NCI-H146 (cell line): ENCODE measurements around the gene PHLDB2.

ENCODE experiments used
- DNase-seq: peaks from one replicate; lab custom pipeline; 2025; lab: John Stamatoyannopoulos, UW

Gene PHLDB2

DNA sequence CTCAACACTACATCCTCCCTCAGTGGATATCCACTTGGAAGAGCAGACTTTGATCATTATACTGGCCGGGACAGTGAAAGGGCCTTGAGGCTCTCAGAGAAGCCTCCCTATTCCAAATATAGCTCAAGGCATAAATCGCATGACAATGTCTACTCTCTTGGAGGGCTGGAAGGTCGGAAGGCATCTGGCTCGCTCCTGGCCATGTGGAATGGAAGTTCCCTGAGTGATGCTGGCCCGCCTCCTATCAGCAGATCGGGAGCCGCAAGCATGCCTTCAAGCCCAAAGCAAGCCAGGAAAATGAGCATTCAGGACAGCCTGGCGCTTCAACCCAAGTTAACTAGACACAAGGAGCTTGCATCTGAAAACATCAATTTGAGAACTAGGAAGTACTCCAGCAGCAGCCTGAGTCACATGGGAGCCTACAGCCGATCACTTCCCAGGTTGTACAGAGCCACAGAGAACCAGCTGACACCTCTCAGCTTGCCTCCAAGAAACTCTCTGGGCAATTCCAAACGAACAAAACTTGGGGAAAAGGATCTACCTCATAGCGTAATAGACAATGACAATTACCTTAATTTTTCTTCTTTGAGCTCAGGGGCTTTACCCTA lies 25.4 kb downstream of the PHLDB2 start:
- no peak for DNase-seq

DNA sequence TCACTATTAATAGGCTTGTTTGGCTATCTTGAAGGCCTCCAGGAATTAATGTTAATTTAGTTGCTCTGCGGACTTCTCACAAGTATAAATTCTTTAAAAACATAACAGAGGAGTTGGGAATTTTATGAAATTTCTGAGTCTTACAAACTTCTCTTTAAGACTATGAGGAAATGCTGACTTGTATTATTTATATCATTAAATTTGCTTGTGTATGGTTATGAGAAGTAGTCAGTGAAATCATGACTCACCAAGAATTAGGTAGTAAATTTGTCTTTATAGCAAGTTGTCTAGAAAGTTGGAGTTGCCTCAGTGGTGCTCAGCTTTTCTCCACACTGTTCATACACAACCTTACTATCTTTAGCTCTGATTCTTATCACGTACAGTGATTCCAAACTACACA lies 26.5 kb downstream of the PHLDB2 start:
- no peak for DNase-seq

DNA sequence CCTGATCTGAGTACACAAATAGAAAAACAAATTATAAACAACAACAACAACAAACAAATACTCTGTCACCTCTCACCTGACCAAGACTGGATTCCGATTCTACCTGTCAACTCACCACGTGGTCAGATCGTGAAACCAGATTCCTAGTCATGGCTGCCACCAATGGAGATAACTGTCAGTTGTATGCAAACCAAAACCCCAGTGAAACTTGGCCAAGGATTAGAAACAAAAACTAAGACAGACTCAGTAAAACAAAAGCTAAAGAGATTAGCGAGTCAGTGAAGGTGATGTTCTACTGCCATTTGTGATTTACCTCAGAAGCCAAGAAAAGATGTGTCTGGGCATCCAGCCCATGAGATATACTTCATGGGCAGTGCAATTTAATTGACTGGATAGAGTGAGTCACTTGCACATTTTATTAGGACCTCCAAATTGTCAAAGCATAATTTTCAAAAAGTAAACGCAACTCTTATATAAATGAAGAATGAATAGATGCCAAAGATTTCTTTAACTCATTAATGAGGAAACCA lies 31.1 kb downstream of the PHLDB2 start:
- no peak for DNase-seq

DNA sequence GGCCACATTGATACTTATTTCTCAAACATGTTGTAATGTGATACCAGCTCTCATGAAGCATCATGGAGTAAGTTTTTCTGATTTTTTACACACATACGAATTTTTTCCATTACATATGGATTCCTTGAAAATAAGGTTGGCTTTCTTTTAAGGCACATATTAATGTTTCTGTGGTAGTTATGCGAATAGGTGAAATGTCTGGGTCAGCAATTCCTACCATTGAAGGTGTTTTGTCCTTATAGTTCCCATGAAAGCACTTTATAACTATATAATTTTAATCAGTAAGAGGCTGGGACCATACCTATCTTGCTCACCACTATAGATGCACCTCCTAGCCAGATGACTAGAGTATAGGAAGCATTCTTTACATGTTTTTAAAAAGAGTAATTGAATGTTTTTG lies 33.0 kb downstream of the PHLDB2 start:
- DNase-seq = no peak

DNA sequence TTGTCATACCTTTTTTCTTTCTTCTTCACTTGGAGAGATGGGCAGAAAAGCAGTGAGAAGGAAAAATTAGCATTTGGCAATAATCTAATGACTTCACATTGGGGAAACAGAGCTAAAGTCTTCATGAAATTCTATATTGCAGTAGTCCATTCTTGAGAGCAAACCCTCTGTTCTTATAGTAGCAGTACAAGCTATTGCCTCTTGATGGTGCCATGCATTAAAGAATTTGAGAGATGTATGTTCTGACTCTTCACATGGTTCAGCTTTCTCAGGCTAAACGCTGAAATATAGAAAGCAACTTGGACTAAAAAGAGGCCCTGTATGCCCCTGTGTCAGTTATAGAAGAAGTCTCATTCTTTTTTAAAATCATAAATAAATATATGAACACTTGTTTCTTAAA lies 36.0 kb downstream of the PHLDB2 start:
- DNase-seq = peak; percentile 75

DNA sequence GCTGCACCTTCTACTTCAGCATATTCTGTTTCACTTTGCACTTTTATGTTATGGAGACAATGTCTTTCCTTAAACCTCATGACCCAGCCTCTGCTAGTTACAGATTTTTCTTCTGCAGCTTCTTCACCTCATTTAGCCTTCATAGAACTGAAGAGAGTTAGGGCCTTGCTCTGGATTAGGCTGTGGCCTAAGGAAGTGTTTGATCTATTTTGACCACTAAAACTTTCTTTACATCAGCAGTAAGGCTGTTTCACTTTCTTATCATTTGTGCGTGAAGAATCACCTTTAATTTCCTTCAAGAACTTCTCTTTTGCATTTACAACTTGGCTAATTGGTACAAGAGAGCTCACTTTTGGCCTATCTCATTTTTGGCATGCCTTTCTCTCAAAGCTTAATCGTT lies 40.9 kb downstream of the PHLDB2 start:
- no peak for DNase-seq

DNA sequence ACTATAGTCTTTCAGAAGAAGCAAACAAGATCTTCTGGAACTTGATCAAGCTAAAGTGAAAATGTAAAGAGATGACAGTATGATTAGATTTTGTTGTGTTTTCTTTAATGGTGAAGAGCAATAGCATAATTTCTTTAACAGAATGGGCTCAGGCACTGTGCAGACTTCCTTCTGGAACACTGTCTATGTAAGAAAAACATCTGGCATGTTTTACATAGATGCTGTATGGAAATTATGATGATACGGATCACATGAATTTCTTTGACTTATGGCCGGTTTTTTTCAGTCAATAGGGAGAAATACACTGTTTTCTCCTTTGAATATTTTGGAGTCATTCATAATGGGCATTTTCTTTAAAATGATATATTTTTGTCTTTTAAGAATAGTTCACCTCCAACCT lies 42.6 kb downstream of the PHLDB2 start:
- no peak for DNase-seq

DNA sequence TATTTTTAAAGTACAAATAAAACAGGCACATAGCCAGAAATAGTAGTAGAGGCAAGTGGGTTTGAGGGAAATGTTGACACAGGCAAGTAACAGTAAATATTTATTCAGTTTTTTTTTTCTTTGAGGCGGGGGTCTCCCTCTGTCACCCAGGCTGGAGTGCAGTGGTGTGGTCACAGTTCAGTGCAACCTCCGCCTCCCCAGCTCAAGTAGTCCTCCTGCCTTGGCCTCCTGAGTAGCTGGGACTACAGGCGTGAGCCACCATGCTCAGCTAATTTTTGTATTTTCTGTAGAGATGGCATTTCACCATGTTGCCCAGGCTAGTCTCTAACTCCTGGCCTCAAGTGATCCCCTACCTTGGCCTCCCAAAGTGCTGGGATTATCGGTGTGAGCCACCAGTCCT lies 43.5 kb downstream of the PHLDB2 start:
- DNase-seq = no peak

DNA sequence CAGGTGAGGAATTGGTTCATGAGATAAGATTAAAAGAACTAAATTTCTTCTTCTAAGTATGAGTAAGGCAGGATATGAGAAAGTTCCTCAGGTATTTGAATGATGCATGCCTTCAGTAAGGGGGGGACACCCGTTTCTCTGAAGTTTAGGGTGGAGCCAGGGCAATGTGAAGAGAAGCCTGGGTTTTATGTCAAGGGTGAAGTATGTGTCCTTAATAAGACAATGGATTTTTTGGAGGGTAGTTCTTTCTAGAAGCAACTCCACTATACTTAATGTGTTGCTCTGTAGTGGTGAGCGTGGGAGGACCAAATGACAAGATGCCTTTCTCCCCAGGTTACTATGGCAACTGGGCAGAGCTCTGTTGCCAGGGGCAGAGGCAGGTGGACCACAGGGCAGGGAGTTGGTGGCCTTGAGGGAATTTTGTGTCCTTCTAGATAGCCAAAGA lies 44.0 kb downstream of the PHLDB2 start:
- DNase-seq = peak; percentile 35

DNA sequence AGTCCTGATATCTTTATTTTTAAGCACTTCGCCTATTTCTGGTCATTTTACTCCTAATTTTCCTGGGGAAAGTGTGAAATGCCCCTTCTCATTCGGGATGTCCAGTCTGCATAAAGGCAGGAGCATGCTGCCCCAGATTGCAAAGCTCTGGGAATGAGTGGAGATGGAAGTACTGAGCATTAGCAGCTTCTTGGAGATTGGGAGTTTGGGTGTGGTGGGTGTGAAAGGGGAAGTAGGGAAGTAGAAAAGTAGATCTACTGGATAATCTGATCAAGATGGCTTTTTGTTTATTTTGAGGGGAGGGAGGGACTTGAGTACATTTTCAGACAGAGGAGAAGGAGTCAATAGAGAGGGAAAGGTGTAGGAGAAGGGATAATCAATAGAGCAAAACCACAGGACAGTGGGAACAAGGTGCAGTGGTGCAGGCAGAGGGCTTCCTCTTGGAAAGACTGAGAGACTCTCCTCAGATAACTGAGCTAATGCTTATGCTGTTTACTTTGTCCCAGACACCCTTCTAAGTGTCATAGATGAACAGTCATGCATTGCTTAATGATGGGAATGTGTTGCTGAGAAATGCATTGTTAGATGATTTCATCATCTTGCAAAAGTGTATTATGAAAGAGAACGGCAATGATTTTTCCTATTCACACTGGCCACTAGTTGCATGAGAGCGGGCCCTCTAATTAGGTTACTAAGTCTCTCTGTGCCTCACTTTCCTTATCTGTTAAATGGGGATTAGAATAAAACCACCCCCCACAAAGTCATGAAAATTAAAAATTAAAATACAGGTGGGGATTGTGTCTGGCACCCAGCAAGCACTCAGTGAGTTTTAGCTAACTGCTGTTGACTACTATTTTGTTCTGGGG lies 45.5 kb downstream of the PHLDB2 start:
- DNase-seq = no peak

DNA sequence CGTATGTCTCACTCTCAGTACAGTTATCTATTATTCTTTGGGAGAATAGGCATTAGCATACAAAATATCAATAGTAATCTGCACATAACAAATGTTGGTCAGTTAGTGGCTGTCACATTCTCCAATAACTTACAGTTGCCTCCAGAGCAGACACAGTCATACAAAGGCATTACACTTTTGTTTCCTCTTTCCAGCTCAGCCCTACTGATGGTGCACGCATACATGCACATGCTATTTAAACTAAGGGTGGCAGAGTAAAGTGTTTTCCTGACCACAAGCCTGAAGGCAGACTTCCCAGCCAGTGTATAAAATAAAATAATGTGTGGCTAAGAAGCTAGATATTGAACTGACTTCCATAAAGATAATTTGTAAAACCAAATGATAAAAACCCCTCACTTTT lies 47.6 kb downstream of the PHLDB2 start:
- no peak for DNase-seq

DNA sequence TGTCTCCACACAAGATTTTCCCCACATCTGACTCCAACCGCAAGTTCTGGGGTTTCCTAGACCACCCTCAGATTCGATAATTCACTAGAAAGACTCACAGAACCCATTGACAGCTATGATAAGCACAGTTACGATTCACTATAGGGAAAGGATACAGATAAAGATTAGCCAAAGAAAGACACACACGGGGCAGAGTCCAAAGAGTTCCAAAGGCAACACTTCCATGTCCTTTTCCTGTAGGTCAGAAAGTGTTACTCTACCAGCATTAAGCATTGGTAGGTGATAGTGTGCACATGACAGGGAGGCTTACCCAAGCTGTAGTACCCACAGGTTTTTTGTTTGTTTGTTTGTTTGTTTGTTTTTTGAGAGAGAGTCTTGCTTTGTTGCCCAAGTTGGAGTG lies 48.1 kb downstream of the PHLDB2 start:
- no peak for DNase-seq

DNA sequence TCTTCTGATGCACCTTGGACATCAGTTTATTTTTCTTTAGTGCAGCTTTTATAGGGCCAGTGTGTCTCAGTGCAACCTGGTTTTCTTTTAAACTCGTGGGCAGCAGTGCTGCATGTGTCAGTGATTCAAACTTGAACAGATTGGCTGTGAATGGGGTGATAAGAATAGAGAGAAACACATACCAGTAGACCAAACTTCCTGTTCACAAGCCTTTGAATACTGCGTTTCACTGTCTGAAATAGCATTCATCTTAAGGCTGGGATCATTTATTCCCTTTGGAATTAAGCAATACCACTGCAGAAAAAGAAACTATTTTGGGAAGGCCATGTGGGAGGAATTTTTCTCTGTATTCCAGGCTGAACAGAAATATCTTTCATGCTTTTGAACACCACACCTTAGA lies 51.7 kb downstream of the PHLDB2 start:
- no peak for DNase-seq

DNA sequence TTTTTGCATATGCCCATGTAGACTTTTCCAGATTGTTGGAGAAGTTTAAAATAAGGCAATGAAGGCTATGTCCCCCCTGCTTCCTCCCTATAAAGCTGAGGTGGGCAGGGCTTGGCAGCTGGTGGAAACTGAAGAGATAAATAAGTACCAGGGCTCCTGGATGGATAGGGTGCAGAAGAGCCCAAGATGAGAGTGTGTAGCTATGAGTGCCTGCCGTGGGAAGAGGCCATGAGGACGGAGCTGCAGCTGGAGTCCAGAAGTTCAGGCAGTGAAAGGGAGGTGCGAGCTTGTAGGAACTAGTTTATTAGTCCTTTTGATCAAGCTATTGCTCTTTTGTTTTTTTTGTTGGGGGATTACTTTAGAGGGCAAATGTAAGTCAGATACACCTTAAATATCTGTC lies 52.4 kb downstream of the PHLDB2 start:
- no peak for DNase-seq

DNA sequence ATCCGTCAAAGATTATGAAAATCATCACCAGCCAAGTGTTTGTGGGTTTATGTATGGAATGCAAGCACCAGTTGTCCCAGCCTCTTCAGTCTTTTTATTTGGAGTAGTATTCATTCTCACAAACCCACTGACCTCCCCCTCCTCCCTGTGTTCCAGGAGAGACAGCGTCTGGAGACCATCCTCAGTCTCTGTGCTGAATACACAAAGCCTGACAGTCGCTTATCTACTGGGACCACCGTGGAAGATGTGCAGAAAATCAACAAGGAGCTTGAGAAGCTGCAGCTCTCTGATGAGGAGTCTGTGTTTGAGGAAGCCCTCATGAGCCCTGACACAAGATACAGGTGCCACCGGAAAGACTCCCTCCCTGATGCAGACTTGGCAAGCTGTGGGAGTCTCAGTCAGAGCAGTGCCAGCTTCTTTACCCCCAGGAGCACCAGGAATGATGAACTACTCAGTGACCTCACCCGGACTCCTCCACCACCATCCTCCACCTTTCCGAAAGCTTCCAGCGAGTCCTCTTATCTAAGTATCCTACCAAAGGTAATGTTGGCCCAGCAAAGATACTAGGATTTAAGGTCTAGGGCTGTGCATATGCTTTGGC lies 54.2 kb downstream of the PHLDB2 start:
- DNase-seq = no peak

DNA sequence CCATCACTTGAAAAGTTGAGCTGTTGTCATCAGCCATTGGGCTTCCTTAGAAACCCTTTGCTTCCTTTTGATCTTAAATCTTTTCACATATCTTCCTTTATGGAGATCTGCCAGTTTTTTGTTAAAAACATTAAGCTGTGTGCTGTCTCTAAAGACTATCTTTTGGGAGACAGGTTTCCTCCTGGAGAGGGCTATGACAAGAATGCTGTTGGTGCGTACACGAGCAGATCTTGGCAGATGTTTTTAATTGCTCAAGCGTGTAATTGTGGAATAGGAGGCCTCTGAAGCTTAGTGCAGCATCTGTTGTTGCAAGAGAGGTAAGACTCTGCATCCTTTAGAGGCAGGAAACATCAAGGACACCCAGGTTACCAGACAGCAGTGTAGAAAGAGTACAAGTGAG lies 56.8 kb downstream of the PHLDB2 start:
- no peak for DNase-seq

DNA sequence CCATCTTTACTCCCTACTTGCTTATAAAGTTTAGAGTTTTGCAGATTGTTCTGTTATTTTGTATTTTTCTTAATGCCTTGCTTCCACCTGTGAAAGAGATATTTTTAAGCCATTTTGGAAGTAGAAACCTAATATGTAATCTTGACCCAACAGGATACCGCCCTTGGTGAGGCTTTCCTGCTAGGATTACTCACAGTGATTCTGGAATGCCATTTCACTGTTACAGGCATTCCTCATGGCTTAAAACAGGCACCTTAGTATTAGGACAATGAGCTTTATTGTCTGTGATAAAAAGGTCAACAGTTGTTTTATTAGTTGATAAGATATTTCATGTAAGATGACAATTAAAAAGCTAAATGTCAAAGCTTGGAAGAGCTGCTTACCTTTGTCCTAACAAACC lies 58.2 kb downstream of the PHLDB2 start:
- no peak for DNase-seq

DNA sequence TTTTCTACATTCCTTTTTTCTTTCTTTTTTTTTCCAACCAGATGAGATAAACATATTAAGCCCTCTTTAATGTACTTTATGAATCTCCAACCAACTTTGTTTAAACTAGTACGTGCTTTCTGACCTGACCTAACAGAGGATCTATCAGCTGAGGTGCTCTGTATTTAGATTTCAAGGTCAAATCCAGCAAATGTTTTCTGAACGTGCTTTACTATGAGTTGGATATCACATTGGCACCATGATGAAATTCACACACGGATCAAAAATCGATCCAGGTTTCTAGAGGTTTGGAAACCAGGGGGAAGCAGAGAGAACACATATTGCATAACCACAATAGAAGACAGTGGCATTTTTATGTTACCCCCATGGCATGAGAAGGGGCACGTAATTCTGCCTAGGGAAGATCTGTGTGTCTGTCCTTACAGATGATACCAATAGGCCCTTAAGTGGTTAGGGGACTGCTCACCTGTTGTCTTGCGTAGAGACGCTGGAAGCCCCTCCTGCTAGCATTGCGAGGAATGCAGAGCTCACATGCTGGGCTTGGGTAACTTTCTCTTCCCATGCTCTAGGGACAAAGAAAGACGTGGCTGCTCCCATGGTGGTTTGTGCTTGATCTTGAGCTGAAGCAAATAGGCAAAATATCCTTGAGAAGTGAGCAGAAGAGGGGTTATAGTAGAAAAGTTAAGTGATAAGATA lies 60.5 kb downstream of the PHLDB2 start:
- DNase-seq = no peak

DNA sequence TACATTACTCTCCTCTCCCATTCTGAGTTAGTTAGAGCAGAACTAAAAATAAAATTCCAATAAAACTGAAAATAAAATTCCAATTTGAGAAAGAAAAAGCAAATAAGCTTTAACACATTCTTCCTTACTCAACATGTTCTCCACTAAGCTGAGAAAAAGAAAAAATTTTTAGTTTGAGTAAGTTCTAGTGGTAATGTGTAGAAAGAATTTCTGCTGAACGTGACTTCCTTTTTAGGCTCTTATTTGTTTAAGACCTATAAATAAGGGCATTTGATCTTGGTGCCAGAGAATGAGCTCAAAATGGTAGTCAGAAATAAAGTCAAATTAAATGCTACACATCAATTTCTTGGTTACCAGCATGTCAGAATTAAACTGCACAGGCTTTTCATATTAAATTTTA lies 62.1 kb downstream of the PHLDB2 start:
- DNase-seq = no peak

DNA sequence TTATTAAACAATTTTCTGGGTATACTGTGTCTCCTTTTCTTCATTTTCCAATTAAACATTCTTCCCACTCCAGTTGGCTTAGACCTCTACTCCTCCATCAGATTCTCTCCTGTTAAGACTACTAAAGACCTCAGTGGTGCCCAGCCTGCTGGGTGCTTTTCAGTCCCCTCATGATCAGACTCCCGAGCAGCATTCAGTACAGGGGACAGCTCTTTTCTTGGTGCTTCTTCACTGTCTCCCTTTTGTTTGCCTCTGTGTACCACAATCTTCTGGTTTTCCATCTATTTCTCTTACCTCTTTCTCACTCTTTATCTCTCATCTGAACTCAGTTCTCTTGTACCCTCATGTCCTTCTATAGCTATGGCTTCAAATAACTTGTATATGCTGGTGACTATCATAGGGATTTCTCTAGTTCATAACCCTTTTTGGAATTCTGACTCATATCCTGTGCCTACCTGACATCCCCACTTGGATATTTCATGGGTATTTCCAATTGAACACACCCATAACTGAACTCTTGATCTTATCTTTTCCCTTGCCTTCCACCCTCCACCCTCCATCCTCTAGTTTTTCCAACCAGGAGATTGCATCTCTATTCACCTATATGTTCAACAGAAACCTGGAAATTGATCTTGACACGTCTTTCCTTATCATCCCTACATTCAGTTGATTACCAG lies 64.2 kb downstream of the PHLDB2 start:
- no peak for DNase-seq

DNA sequence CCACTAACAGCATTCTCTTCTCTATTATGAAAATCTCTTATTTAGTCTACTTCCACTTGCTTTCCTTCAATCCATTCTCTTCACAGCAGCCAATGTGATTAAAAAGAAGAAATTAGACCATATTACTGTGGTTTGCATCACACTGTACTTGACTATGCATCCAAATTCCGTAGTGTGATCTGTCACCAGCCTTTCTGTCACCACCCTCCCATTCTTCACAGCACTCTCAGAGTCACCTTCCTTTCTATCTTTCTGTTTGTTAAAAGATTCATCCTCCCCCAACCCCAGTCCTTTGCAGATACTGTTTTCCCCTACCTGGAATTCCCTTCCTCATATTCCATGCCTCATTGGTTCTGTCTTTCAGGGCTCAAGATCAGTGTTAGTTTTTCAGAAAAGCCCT lies 64.7 kb downstream of the PHLDB2 start:
- DNase-seq = no peak

DNA sequence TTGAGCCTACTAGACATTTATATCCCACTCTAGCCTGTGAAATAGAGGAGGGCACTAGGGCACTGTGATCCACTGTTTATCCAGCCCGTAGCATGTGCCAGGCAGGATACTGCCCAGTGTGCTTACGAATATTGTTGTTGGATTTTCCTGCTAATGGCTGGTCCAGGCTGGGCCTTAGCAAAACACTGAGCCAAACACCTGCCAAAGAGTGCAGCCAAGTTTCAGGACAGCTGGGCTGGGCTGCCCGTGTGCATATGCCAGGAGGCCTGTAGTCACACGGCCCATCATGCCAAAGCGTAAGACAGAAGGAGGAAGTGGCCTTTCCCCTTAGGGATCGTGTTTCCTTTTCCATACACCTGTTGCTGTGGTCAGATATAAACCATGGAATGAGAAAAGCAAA lies 65.2 kb downstream of the PHLDB2 start:
- DNase-seq = peak; percentile 25
